Coronary artery (tissue), 2 donors: ENCODE data around the gene PSMD3.
A peak's percentile ranks its signal among the peaks of the same experiment; 100 is the strongest.

Experiments used
- DNase-seq: peaks from one replicate; pipeline ENCODE4 v3.0.0-alpha.2; 2017; ENCODE audit warnings: low spot score
- H3K27ac ChIP-seq, 2 donors: fragments of 200-600 bp; sonication (generic); one replicate each; pipeline ENCODE4 v1.5.1; 2016 to 2019
- H3K4me3 ChIP-seq: fragments of 200-600 bp; sonication (generic); 2 replicates; pipeline ENCODE4 v1.5.1; 2016; ENCODE audit warnings: mild to moderate bottlenecking, moderate library complexity
- TF ChIP-seq, protein P1 (sequence below): fragments of 200-600 bp; sonication (generic); IDR thresholded peaks from one replicate; pipeline ENCODE4 v1.5.1; 2019; ENCODE audit warnings: antibody characterized with exemption

Gene PSMD3

DNA sequence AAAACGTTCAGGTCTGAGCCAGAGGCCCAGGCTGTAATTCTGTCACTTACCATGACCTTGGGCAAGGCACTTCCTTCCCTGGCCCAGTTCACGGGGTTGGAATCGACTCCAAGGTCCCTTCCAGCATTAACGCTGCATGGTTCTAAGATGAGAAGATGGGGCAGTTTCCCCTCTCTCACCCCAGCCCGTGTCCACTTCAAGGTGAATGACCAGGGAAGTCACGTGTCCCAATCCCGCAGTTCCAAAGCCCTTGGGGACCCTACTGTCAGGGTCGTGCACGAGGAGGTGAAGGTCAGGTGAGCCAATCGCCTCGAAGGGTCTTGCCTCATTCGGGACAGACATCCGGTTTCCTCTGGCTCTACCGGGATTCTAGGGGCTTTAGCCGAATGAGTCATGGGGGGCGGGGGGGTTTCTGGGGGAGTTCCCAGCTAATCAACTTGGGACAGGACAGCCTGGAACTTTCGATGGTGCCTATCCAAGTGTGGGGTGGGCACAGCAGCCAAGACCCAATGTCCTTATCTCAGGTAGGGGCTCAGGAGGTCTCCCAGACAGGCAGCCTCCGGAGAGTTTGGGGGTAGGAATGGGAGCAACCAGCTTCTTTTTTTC, 33.9 kb downstream of the PSMD3 start:
- TF ChIP-seq, protein P1, sequence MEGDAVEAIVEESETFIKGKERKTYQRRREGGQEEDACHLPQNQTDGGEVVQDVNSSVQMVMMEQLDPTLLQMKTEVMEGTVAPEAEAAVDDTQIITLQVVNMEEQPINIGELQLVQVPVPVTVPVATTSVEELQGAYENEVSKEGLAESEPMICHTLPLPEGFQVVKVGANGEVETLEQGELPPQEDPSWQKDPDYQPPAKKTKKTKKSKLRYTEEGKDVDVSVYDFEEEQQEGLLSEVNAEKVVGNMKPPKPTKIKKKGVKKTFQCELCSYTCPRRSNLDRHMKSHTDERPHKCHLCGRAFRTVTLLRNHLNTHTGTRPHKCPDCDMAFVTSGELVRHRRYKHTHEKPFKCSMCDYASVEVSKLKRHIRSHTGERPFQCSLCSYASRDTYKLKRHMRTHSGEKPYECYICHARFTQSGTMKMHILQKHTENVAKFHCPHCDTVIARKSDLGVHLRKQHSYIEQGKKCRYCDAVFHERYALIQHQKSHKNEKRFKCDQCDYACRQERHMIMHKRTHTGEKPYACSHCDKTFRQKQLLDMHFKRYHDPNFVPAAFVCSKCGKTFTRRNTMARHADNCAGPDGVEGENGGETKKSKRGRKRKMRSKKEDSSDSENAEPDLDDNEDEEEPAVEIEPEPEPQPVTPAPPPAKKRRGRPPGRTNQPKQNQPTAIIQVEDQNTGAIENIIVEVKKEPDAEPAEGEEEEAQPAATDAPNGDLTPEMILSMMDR, result no peak
- Histone ChIP-seq H3K4me3 (no peak overlapping the region), H3K27ac (peak overlapping the region in 1 of 2 donors; percentile 42)
- DNase-seq, result no peak

DNA sequence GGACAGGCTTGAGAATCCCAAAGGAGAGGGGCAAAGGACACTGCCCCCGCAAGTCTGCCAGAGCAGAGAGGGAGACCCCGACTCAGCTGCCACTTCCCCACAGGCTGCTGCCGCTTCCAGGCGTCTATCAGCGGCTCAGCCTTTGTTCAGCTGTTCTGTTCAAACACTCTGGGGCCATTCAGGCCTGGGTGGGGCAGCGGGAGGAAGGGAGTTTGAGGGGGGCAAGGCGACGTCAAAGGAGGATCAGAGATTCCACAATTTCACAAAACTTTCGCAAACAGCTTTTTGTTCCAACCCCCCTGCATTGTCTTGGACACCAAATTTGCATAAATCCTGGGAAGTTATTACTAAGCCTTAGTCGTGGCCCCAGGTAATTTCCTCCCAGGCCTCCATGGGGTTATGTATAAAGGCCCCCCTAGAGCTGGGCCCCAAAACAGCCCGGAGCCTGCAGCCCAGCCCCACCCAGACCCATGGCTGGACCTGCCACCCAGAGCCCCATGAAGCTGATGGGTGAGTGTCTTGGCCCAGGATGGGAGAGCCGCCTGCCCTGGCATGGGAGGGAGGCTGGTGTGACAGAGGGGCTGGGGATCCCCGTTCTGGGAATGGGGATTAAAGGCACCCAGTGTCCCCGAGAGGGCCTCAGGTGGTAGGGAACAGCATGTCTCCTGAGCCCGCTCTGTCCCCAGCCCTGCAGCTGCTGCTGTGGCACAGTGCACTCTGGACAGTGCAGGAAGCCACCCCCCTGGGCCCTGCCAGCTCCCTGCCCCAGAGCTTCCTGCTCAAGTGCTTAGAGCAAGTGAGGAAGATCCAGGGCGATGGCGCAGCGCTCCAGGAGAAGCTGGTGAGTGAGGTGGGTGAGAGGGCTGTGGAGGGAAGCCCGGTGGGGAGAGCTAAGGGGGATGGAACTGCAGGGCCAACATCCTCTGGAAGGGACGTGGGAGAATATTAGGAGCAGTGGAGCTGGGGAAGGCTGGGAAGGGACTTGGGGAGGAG, 34.7 kb downstream of the PSMD3 start, which contains the start of gene CSF3:
CSF3 (plus strand) TSS at position 436 of the 993 bp plus-strand sequence; CDS start at position 471, 35 bp downstream.
- TF ChIP-seq, protein P1, result no peak
- H3K27ac ChIP-seq, result peak within 1 kb of the TSS in 1 of 2 donors; percentile 42
- DNase-seq, result no peak
- no peak within 1 kb of the TSS for H3K4me3 ChIP-seq

DNA sequence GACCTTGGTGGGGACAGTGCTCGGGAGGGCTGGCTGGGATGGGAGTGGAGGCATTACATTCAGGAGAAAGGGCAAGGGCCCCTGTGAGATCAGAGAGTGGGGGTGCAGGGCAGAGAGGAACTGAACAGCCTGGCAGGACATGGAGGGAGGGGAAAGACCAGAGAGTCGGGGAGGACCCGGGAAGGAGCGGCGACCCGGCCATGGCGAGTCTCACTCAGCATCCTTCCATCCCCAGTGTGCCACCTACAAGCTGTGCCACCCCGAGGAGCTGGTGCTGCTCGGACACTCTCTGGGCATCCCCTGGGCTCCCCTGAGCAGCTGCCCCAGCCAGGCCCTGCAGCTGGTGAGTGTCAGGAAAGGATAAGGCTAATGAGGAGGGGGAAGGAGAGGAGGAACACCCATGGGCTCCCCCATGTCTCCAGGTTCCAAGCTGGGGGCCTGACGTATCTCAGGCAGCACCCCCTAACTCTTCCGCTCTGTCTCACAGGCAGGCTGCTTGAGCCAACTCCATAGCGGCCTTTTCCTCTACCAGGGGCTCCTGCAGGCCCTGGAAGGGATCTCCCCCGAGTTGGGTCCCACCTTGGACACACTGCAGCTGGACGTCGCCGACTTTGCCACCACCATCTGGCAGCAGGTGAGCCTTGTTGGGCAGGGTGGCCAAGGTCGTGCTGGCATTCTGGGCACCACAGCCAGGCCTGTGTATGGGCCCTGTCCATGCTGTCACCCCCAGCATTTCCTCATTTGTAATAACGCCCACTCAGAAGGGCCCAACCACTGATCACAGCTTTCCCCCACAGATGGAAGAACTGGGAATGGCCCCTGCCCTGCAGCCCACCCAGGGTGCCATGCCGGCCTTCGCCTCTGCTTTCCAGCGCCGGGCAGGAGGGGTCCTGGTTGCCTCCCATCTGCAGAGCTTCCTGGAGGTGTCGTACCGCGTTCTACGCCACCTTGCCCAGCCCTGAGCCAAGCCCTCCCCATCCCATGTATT, 35.7 kb downstream of the PSMD3 start:
- Histone ChIP-seq H3K4me3 (no peak overlapping the region), H3K27ac (no peak overlapping the region)

DNA sequence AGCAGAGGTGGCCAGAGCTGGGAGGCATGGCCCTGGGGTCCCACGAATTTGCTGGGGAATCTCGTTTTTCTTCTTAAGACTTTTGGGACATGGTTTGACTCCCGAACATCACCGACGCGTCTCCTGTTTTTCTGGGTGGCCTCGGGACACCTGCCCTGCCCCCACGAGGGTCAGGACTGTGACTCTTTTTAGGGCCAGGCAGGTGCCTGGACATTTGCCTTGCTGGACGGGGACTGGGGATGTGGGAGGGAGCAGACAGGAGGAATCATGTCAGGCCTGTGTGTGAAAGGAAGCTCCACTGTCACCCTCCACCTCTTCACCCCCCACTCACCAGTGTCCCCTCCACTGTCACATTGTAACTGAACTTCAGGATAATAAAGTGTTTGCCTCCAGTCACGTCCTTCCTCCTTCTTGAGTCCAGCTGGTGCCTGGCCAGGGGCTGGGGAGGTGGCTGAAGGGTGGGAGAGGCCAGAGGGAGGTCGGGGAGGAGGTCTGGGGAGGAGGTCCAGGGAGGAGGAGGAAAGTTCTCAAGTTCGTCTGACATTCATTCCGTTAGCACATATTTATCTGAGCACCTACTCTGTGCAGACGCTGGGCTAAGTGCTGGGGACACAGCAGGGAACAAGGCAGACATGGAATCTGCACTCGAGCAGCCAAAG, 36.9 kb downstream of the PSMD3 start:
- H3K4me3 ChIP-seq, result no peak overlapping the region
- DNase-seq, result no peak
- peak overlapping the region in 1 of 2 donors; percentile 63 for H3K27ac ChIP-seq
- TF ChIP-seq, protein P1, result no peak

More for the DNA sequence above, 35.7 kb downstream of the PSMD3 start:
- TF ChIP-seq, protein P1, result no peak
- DNase-seq, result no peak

DNA sequence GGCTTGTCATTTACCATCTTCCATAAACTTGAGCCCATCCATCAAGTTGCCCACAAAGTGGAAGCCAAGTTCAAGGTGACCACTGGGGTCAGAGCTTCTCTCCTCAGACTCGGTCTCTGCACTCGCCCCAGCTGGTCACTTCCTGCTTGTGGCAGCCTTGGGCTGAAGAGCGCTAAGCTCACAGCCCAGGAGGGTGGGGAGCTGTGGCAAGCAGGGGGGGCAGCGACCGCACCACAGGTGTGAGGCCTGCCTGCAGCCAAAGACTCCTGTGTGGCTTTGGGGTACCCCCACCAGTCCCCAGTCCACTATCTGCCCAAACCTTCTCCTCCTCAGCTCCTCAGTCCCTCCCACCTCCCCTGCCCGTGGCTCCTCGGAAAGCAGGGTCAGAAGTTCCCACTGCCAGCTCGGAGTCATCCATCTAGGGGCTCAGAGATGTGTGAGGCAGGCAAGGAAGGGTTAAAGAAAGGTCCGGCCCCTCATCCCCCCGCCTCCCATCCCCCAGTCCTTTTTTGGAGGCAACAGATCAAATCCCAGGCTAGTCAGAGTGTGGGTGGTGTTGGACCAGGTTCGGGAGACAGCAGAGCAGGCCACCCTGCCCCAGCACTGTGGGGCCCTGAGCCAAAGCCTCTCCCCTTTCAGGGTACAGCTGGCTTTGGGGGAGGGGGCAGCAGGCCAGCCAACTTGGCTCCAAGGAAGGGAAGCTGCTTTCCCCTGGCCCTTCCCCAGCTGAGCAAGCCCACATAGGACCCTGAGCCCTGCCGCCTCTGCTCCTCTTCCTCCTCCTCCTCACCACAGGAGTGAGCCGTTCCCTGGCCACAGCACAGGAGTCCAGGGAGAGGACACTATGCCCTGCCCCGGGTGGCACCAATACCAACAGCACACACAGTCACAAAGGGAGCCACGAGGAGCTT, 37.9 kb downstream of the PSMD3 start:
- TF ChIP-seq, protein P1, result no peak
- no peak for DNase-seq
- Histone ChIP-seq H3K27ac (peak overlapping the region; percentile 28 to 63), H3K4me3 (peak overlapping the region; percentile 11)
